HCT116 (cell line): Measurements from ENCODE around the gene ADAMTSL5. TPM values are rescaled to one million over a fixed set of nuclear protein-coding genes. Genes with fewer than 3 reads are reported as not detected.

ENCODE experiments used
- ATAC-seq: fragments of 200-7000 bp; cut with Tn5 transposase; 2 replicates; pipeline ENCODE4 v1.9.1; 2020; ENCODE audit warnings: mild to moderate bottlenecking, moderate library complexity
- BruUV-seq: library from RNA; stranded (reverse); fragments of 400-500 nt; replicated peaks from 2 replicates; lab custom pipeline; 2021; lab: Mats Ljungman, UMichigan
- CTCF ChIA-PET: fragments of 300-600 bp; sonication (Branson Sonifier 250); formaldehyde crosslinking; loops from one replicate; lab custom pipeline; 2021; ENCODE audit warnings: antibody characterized with exemption; lab: Charles Lee
- POLR2A ChIA-PET: fragments of 300-600, 350-600 bp; sonication (Branson Sonifier 250); formaldehyde crosslinking; loops from one replicate; lab custom pipeline; 2021; ENCODE audit warnings: antibody characterized with exemption; lab: Charles Lee
- RAD21 ChIA-PET, 2 experiments: fragments of 300-600 bp; sonication (Branson Sonifier 250); formaldehyde crosslinking; loops; one replicate each; lab custom pipeline; 2023; ENCODE audit warnings: low total read pairs in 2 of 2; ENCODE audit not compliant: uncharacterized antibody in 2 of 2, unreplicated experiment in 2 of 2, low non-redundant PET in 1 of 2; lab: Charles Lee
- DNase-seq: peaks from one replicate; pipeline ENCODE4 v3.0.0-alpha.2; 2010; ENCODE audit warnings: low read depth, low spot score
- H2AFZ ChIP-seq: fragments of 200-600 bp; shearing (Covaris generic), sonication (generic); 2 replicates; pipeline ENCODE4 v1.6.1; 2017; ENCODE audit warnings: low read depth, mixed run types, mixed read lengths, antibody characterized with exemption, low read length; ENCODE audit not compliant: poor library complexity, severe bottlenecking
- H3K27ac ChIP-seq: 2 replicates; pipeline ENCODE4 v1.5.1; 2012; ENCODE audit warnings: low read depth, low read length
- H3K27me3 ChIP-seq: fragments of 200-600 bp; sonication (generic); 2 replicates; pipeline ENCODE4 v1.6.1; 2016; ENCODE audit warnings: mixed run types, low read length, mixed read lengths; ENCODE audit not compliant: insufficient read depth
- H3K36me3 ChIP-seq, 2 experiments: fragments of 200-500 bp in 1 of 2; fragments of 200-600 bp in 1 of 2; sonication (Bioruptor generic) in 1 of 2; sonication (generic) in 1 of 2; 2 replicates each; pipeline versions ENCODE4 v1.5.1 to v1.6.1; 2014 to 2016; ENCODE audit warnings: low read length in 2 of 2, inconsistent platforms in 1 of 2, mixed read lengths in 1 of 2, mixed run types in 1 of 2; ENCODE audit not compliant: insufficient read depth in 2 of 2, control insufficient read depth in 1 of 2
- H3K4me1 ChIP-seq, 2 experiments: fragments of 200-600 bp in 1 of 2; sonication (generic) in 1 of 2; 2 replicates each; pipeline versions ENCODE4 v1.5.1 to v1.6.1; 2012 to 2017; ENCODE audit warnings: low read length in 2 of 2, inconsistent platforms in 1 of 2, mild to moderate bottlenecking in 1 of 2, mixed read lengths in 1 of 2, mixed run types in 1 of 2, moderate library complexity in 1 of 2; ENCODE audit not compliant: insufficient read depth in 2 of 2, control insufficient read depth in 1 of 2
- H3K4me2 ChIP-seq: fragments of 200-600 bp; sonication (generic); 2 replicates; pipeline ENCODE4 v1.6.1; 2017; ENCODE audit warnings: mixed run types, low read length, mixed read lengths
- H3K4me3 ChIP-seq, 2 experiments: fragments of 200-600 bp in 1 of 2; sonication (generic) in 1 of 2; replicated peaks in 1 of 2; 2 replicates each; pipeline ENCODE4 v1.5.1; 2011 to 2016; ENCODE audit warnings: low read length in 2 of 2, control low read depth in 1 of 2, low read depth in 1 of 2, mild to moderate bottlenecking in 1 of 2, mixed read lengths in 1 of 2, mixed run types in 1 of 2
- H3K79me2 ChIP-seq: fragments of 200-600 bp; sonication (generic); 2 replicates; pipeline ENCODE4 v1.6.1; 2017; ENCODE audit warnings: mild to moderate bottlenecking, mixed run types, low read length, moderate library complexity, mixed read lengths; ENCODE audit not compliant: insufficient read depth
- H3K9ac ChIP-seq: fragments of 200-600 bp; sonication (generic); 2 replicates; pipeline ENCODE4 v1.6.1; 2016; ENCODE audit warnings: low read length, mixed read lengths
- H3K9me2 ChIP-seq: fragments of 200-600 bp; sonication (generic), shearing (Covaris generic); 2 replicates; pipeline ENCODE4 v1.6.1; 2017; ENCODE audit warnings: mixed run types, mild to moderate bottlenecking, moderate library complexity; ENCODE audit not compliant: insufficient read depth
- H3K9me3 ChIP-seq, 2 experiments: fragments of 200-500 bp in 1 of 2; fragments of 200-600 bp in 1 of 2; sonication (Bioruptor generic) in 1 of 2; sonication (generic) in 1 of 2; 2 replicates each; pipeline ENCODE4 v1.6.1; 2014 to 2017; ENCODE audit warnings: low read length in 2 of 2, mixed read lengths in 2 of 2, inconsistent platforms in 1 of 2, low read depth in 1 of 2, mild to moderate bottlenecking in 1 of 2, mixed run types in 1 of 2, moderate library complexity in 1 of 2; ENCODE audit not compliant: control insufficient read depth in 1 of 2, insufficient read depth in 1 of 2
- H4K20me1 ChIP-seq: fragments of 200-600 bp; sonication (generic), shearing (Covaris generic); 2 replicates; pipeline ENCODE4 v1.6.1; 2017; ENCODE audit warnings: mixed run types, mild to moderate bottlenecking, moderate library complexity; ENCODE audit not compliant: insufficient read depth
- CEBPB ChIP-seq: IDR thresholded peaks from 2 replicates; pipeline ENCODE4 v1.6.1; 2012; ENCODE audit warnings: low read depth
- ELF1 ChIP-seq: IDR thresholded peaks from 2 replicates; pipeline ENCODE4 v1.6.1; 2012; ENCODE audit warnings: low read depth, borderline replicate concordance
- EZH2 ChIP-seq: fragments of 200-600 bp; sonication (generic); IDR thresholded peaks from 2 replicates; pipeline ENCODE4 v1.6.1; 2017; ENCODE audit warnings: antibody characterized with exemption, mixed run types
- EZH2phosphoT487 ChIP-seq: fragments of 200-600 bp; IDR thresholded peaks from 2 replicates; pipeline ENCODE4 v1.6.1; 2018; ENCODE audit warnings: antibody characterized with exemption, borderline replicate concordance
- FOSL1 ChIP-seq: IDR thresholded peaks from 2 replicates; pipeline ENCODE4 v1.6.1; 2012; ENCODE audit warnings: low read depth
- JUND ChIP-seq: IDR thresholded peaks from 2 replicates; pipeline ENCODE4 v1.6.1; 2012
- POLR2A ChIP-seq: IDR thresholded peaks from 2 replicates; pipeline ENCODE4 v1.7.0; 2011; ENCODE audit warnings: borderline replicate concordance; ENCODE audit not compliant: insufficient read depth, insufficient read length; ENCODE audit errors: extremely low read depth
- POLR2AphosphoS5 ChIP-seq: IDR thresholded peaks from 2 replicates; pipeline ENCODE4 v1.6.1; 2011; ENCODE audit warnings: mild to moderate bottlenecking, low read depth, low read length, moderate library complexity
- RAD21 ChIP-seq: IDR thresholded peaks from 2 replicates; pipeline ENCODE4 v1.6.1; 2012; ENCODE audit warnings: low read depth, mild to moderate bottlenecking
- SIN3A ChIP-seq: IDR thresholded peaks from 2 replicates; pipeline ENCODE4 v1.6.1; 2012; ENCODE audit warnings: low read depth
- SP1 ChIP-seq: IDR thresholded peaks from 2 replicates; pipeline ENCODE4 v1.6.1; 2012; ENCODE audit warnings: low read depth
- SRF ChIP-seq: IDR thresholded peaks from 2 replicates; pipeline ENCODE4 v1.6.1; 2012; ENCODE audit warnings: low read depth
- TCF7L2 ChIP-seq: IDR thresholded peaks from 2 replicates; pipeline ENCODE4 v1.7.0; 2011; ENCODE audit warnings: borderline replicate concordance, inconsistent platforms; ENCODE audit not compliant: insufficient read depth, insufficient read length; ENCODE audit errors: extremely low read depth
- YY1 ChIP-seq: IDR thresholded peaks from 2 replicates; pipeline ENCODE4 v1.6.1; 2011; ENCODE audit warnings: low read length, low read depth, moderate library complexity, mild to moderate bottlenecking; ENCODE audit not compliant: insufficient replicate concordance; ENCODE audit errors: extremely low read depth
- ZFX ChIP-seq: fragments of 450-650 bp; IDR thresholded peaks from 2 replicates; pipeline ENCODE4 v1.6.1; 2017
- intact Hi-C: fragments of 100-400 bp; cut with micrococcal nuclease; formaldehyde crosslinking; loops from 2 replicates; pipeline ENCODE4 v1.10.0; 2022
- total RNA-seq: library from RNA; stranded (reverse); gene quantifications from one replicate; pipeline ENCODE4 v1.2.1, GENCODE V29; 2021; ENCODE audit not compliant: unreplicated experiment
- TF ChIP-seq, protein P1 (sequence below): IDR thresholded peaks from 2 replicates; pipeline ENCODE4 v1.6.1; 2012
- TF ChIP-seq, protein P2 (sequence below): IDR thresholded peaks from 2 replicates; pipeline ENCODE4 v1.6.1; 2012
- TF ChIP-seq, protein P3 (sequence below): IDR thresholded peaks from 2 replicates; pipeline ENCODE4 v1.6.1; 2012; ENCODE audit warnings: low read depth

Gene ADAMTSL5
- total RNA-seq, 1 experiment from 2014 or later, result 24.0 TPM

DNA sequence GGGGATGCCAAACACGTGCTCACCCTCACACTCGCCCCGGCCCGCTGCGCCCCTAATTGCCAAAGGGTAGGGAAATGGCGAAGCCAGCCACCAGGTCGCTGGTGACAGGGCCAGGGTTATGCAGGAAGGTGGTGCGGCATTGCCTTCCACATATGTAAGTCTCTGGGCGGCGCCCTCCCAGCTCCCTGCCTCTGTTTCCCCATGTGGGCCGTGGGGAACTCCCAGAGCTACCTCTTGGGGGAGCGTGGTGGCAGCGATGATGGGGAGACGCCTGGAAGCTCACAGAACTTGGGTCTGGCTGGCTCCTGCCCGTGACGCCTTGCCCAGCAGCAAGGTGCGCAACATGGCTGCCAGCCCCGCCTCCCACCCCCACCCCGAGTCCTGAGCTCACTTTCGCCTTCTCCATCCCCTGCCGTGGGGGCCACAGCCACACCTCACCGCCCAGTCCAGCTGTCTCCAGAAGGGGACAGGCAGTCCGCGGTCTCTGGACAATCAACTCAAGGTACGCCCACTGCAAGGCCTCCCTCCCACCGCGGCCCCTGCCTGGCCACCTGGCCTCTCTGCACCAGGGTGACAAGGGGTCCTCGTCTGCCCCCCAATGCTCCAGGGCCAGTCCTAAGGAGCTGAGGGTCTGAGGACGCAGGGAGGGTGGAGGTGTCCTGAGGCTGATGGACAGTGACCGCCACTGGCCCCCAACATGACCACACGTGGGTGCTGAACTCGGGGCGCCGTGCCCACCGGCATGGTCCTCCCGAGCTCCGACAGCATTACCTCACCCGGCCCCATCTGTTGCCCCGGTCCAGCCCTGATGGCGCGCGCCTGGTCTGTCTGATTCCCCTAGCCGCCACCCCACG is 40.4 kb downstream of the ADAMTSL5 start:
- Histone ChIP-seq H3K9me2 (no peaks in the 10 kb centered on the region), H3K79me2 (peaks cover 30% of the 10 kb centered on the region), H3K27ac (no peak overlapping the region; the same call in 1 of the 2 replicates), H3K4me1 (peaks cover 20 to 44% of the 10 kb centered on the region in 2 experiments), H4K20me1 (no peaks in the 10 kb centered on the region), H3K36me3 (peaks cover 3 to 4% of the 10 kb centered on the region in 2 experiments; a peak in 2 of 4 replicates), H3K9me3 (no peaks in the 10 kb centered on the region), H3K4me3 (no peak overlapping the region), H3K9ac (no peak overlapping the region), H3K27me3 (no peaks in the 10 kb centered on the region), H3K4me2 (0 out of 2 replicates have a peak overlapping the region, but pooled peaks have one; percentile 96), H2AFZ (no peak overlapping the region)
- CTCF ChIA-PET, result interaction anchor here (1.1 to 1.7 kb wide), 2 partner anchors 28 to 157 kb away, joined by 3 to 7 read pairs; no protein-coding TSS in a partner anchor
- BruUV-seq, result no TSS peak
- intact Hi-C loops, result no loop called here
- TF ChIP-seq EZH2 (no peak), RAD21 (no peak), JUND (no peak), YY1 (no peak), ELF1 (no peak), SIN3A (no peak), ZFX (no peak), FOSL1 (no peak), SRF (no peak), SP1 (no peak), EZH2phosphoT487 (no peak), CEBPB (no peak), POLR2A (no peak), TCF7L2 (no peak), POLR2AphosphoS5 (no peak)
- TF ChIP-seq, protein P1, sequence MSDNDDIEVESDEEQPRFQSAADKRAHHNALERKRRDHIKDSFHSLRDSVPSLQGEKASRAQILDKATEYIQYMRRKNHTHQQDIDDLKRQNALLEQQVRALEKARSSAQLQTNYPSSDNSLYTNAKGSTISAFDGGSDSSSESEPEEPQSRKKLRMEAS, result no peak
- TF ChIP-seq, protein P2, sequence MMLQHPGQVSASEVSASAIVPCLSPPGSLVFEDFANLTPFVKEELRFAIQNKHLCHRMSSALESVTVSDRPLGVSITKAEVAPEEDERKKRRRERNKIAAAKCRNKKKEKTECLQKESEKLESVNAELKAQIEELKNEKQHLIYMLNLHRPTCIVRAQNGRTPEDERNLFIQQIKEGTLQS, result no peak
- TF ChIP-seq, protein P3, sequence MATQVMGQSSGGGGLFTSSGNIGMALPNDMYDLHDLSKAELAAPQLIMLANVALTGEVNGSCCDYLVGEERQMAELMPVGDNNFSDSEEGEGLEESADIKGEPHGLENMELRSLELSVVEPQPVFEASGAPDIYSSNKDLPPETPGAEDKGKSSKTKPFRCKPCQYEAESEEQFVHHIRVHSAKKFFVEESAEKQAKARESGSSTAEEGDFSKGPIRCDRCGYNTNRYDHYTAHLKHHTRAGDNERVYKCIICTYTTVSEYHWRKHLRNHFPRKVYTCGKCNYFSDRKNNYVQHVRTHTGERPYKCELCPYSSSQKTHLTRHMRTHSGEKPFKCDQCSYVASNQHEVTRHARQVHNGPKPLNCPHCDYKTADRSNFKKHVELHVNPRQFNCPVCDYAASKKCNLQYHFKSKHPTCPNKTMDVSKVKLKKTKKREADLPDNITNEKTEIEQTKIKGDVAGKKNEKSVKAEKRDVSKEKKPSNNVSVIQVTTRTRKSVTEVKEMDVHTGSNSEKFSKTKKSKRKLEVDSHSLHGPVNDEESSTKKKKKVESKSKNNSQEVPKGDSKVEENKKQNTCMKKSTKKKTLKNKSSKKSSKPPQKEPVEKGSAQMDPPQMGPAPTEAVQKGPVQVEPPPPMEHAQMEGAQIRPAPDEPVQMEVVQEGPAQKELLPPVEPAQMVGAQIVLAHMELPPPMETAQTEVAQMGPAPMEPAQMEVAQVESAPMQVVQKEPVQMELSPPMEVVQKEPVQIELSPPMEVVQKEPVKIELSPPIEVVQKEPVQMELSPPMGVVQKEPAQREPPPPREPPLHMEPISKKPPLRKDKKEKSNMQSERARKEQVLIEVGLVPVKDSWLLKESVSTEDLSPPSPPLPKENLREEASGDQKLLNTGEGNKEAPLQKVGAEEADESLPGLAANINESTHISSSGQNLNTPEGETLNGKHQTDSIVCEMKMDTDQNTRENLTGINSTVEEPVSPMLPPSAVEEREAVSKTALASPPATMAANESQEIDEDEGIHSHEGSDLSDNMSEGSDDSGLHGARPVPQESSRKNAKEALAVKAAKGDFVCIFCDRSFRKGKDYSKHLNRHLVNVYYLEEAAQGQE, result no peak
- POLR2A ChIA-PET, result interaction anchor here (1.0 to 2.4 kb wide), 5 partner anchors 17 to 339 kb away, joined by 3 to 8 read pairs (median 5); partner anchors contain the start of gene REEP6
- DNase-seq (no peak), ATAC-seq (no peak)
- RAD21 ChIA-PET, result interaction anchor here (0.5 to 0.7 kb wide), 2 partner anchors 15 to 63 kb away, joined by 3 read pairs; no protein-coding TSS in a partner anchor
